Esophagus muscularis mucosa (tissue), 4 donors: ENCODE measurements around the gene LFNG.

Experiments
- EP300 ChIP-seq: sonication (generic); formaldehyde crosslinking; IDR thresholded peaks from one replicate; pipeline ENCODE4 v1.6.1; 2017; ENCODE audit warnings: antibody characterized with exemption
- POLR2A ChIP-seq: fragments of 450-650 bp; IDR thresholded peaks from one replicate; pipeline ENCODE4 v1.6.1; 2017; ENCODE audit warnings: antibody characterized with exemption, moderate library complexity, mild to moderate bottlenecking, low read depth
- POLR2AphosphoS5 ChIP-seq, 2 donors: sonication (generic); formaldehyde crosslinking; IDR thresholded peaks; one replicate each; pipeline ENCODE4 v1.6.1; 2017; ENCODE audit warnings: antibody characterized with exemption in 2 of 2
- TF ChIP-seq, protein P1 (sequence below), 3 experiments: fragments of 200-600 bp in 2 of 3; fragments of 450-650 bp in 1 of 3; sonication (generic) in 2 of 3; IDR thresholded peaks; one replicate each; pipeline ENCODE4 v1.5.1; 2017 to 2019; ENCODE audit warnings: antibody characterized with exemption in 3 of 3, mild to moderate bottlenecking in 2 of 3, moderate library complexity in 1 of 3

DNA sequence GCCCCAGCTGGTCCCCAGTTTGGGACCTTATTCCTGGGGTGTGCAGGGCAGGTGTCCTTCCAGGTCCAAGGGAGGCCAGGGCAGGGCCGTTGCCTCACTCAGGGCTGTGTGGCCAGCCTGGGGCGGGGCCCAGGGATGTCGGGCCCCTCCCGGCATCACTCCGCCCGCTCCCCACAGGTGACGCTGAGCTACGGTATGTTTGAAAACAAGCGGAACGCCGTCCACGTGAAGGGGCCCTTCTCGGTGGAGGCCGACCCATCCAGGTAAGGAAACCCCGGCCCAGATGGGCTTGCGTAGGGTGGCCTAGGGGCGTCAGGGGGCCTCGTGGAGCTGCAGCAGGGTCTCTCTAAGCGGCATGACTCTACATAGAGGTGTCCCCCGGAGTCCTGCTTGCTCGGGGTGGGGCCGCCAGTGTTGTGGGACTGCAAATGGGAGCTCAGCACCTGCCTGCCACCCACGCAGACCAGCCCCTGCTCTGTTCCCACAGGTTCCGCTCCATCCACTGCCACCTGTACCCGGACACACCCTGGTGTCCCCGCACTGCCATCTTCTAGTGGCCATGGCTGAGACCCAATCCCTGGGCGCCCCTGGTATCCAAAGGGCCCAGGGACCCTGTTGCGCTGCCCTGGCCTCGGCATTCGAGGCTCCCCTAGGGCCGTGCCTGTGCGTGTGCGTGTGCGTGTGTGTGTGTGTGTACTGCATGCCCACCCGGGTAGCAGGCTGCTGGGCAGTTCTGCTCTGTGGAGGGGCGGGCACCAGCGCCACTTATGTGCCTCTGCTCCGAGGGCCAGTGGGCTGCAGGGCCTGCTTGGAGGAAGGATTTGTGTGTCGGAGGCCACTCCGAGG is 7.3 kb downstream of the LFNG start:
- TF ChIP-seq, protein P1, sequence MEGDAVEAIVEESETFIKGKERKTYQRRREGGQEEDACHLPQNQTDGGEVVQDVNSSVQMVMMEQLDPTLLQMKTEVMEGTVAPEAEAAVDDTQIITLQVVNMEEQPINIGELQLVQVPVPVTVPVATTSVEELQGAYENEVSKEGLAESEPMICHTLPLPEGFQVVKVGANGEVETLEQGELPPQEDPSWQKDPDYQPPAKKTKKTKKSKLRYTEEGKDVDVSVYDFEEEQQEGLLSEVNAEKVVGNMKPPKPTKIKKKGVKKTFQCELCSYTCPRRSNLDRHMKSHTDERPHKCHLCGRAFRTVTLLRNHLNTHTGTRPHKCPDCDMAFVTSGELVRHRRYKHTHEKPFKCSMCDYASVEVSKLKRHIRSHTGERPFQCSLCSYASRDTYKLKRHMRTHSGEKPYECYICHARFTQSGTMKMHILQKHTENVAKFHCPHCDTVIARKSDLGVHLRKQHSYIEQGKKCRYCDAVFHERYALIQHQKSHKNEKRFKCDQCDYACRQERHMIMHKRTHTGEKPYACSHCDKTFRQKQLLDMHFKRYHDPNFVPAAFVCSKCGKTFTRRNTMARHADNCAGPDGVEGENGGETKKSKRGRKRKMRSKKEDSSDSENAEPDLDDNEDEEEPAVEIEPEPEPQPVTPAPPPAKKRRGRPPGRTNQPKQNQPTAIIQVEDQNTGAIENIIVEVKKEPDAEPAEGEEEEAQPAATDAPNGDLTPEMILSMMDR (IDR thresholded peaks at IDR 0.05) = no peak
- no peak for TF ChIP-seq POLR2A
- no peak for TF ChIP-seq EP300
- TF ChIP-seq POLR2AphosphoS5 (IDR thresholded peaks at IDR 0.05) = no peak
